ENCODE measurements around the gene RNF38.

Gene RNF38

DNA sequence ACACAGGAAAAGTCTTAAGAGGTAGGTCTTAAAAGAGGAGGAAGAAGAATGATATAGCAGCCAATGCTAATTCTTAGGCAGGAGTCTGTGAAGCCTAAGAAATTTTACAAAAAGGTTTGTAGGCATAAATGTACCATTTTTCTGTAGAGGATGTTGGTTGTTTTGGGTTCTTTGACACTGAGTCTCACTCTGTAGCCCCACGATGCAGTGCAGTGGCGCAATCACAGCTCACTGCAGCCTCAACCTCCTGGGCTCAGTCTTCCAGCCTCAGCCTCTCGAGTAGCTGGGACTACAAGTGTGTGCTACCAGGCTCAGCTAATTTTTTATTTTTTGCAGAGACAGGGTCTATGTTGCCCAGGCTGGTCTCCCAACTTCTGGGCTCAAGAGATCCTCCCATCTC is 37.7 kb upstream of the RNF38 start:
- TF ChIP-seq, protein P1, sequence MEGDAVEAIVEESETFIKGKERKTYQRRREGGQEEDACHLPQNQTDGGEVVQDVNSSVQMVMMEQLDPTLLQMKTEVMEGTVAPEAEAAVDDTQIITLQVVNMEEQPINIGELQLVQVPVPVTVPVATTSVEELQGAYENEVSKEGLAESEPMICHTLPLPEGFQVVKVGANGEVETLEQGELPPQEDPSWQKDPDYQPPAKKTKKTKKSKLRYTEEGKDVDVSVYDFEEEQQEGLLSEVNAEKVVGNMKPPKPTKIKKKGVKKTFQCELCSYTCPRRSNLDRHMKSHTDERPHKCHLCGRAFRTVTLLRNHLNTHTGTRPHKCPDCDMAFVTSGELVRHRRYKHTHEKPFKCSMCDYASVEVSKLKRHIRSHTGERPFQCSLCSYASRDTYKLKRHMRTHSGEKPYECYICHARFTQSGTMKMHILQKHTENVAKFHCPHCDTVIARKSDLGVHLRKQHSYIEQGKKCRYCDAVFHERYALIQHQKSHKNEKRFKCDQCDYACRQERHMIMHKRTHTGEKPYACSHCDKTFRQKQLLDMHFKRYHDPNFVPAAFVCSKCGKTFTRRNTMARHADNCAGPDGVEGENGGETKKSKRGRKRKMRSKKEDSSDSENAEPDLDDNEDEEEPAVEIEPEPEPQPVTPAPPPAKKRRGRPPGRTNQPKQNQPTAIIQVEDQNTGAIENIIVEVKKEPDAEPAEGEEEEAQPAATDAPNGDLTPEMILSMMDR (IDR thresholded peaks at IDR 0.05; ENCODE audit: insufficient read depth, low read length): no peak
- TF ChIP-seq SPI1 (IDR thresholded peaks at IDR 0.05; ENCODE audit: borderline replicate concordance, low read depth) (no peak), REST (IDR thresholded peaks at IDR 0.05; ENCODE audit: insufficient replicate concordance, low read depth) (no peak), POLR2AphosphoS5 (IDR thresholded peaks at IDR 0.05; ENCODE audit: low read depth) (no peak), GABPA (IDR thresholded peaks at IDR 0.05; ENCODE audit: low read depth) (no peak)
- no peak for DNase-seq (ENCODE audit: low read depth in 1 of 2, low spot score in 1 of 2)
- H3K4me3 ChIP-seq (replicated peaks; ENCODE audit: insufficient read depth, low read length): no peak overlapping the region
- H3K27me3 ChIP-seq (ENCODE audit: insufficient read depth, poor library complexity, severe bottlenecking): no peaks in the 10 kb centered on the region
- no peak overlapping the region for H3K27ac ChIP-seq (replicated peaks)

DNA sequence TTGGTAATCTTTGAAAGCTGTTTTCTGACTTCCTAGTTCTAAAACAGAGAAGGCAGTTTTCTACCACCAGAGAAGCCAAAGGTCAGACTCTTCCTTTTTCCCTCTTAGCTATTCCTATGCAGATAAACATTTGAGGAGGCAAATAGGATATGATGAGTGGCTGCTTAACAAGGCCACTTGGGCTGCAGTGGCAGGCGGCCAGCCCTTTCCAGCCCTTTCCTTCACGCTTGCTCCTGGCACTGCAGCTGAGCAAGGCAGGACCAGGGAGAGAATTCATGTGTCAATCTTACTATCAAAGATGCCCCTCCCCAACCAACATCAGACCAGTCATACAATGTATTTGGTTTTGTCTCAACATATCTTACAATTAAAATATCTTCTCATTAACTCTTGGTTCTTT is 36.8 kb upstream of the RNF38 start:
- TF ChIP-seq, protein P1 (IDR thresholded peaks at IDR 0.05; ENCODE audit: insufficient read depth, low read length): no peak
- TF ChIP-seq GABPA (IDR thresholded peaks at IDR 0.05; ENCODE audit: low read depth): no peak
- DNase-seq (ENCODE audit: low read depth in 1 of 2, low spot score in 1 of 2): no peak
- Histone ChIP-seq H3K27me3 (ENCODE audit: insufficient read depth, poor library complexity, severe bottlenecking) (no peaks in the 10 kb centered on the region), H3K4me3 (replicated peaks; ENCODE audit: insufficient read depth, low read length) (no peak overlapping the region), H3K27ac (replicated peaks) (no peak overlapping the region)

- no peak for DNase-seq (ENCODE audit: low read depth in 1 of 2, low spot score in 1 of 2)
- Histone ChIP-seq H3K27me3 (ENCODE audit: insufficient read depth, poor library complexity, severe bottlenecking) (no peaks in the 10 kb centered on the region), H3K27ac (replicated peaks) (no peak overlapping the region), H3K4me3 (replicated peaks; ENCODE audit: insufficient read depth, low read length) (no peak overlapping the region)
- no peak for TF ChIP-seq GABPA (IDR thresholded peaks at IDR 0.05; ENCODE audit: low read depth)
- TF ChIP-seq REST (IDR thresholded peaks at IDR 0.05; ENCODE audit: insufficient replicate concordance, low read depth): no peak
- no peak for TF ChIP-seq SPI1 (IDR thresholded peaks at IDR 0.05; ENCODE audit: borderline replicate concordance, low read depth)
- TF ChIP-seq, protein P1 (IDR thresholded peaks at IDR 0.05; ENCODE audit: insufficient read depth, low read length): no peak
- TF ChIP-seq POLR2AphosphoS5 (IDR thresholded peaks at IDR 0.05; ENCODE audit: low read depth): no peak
These were observed 33.3 kb upstream of the RNF38 start for GRCh38 chr9:36433386-36433785.

- no peak for DNase-seq (ENCODE audit: low read depth in 1 of 2, low spot score in 1 of 2)
- no peak overlapping the region for H3K27ac ChIP-seq (replicated peaks)
- TF ChIP-seq SPI1 (IDR thresholded peaks at IDR 0.05; ENCODE audit: borderline replicate concordance, low read depth) (no peak), POLR2AphosphoS5 (IDR thresholded peaks at IDR 0.05; ENCODE audit: low read depth) (no peak)
- H3K27me3 ChIP-seq (ENCODE audit: insufficient read depth, poor library complexity, severe bottlenecking): no peaks in the 10 kb centered on the region
- no peak overlapping the region for H3K4me3 ChIP-seq (replicated peaks; ENCODE audit: insufficient read depth, low read length)
These were observed 31.0 kb upstream of the RNF38 start for GRCh38 chr9:36431078-36431477.

Data from HL-60 (cell line).